H1 (cell line): ENCODE measurements around the gene SGMS2.

Source experiments
- CTCF ChIP-seq, 3 experiments: IDR thresholded peaks; 1 replicate in 2 of 3; 2 replicates in 1 of 3; pipeline versions ENCODE4 v1.5.1 to v1.6.1; 2011; ENCODE audit warnings: low read length in 3 of 3, mild to moderate bottlenecking in 3 of 3, inconsistent platforms in 2 of 3, low read depth in 1 of 3, moderate library complexity in 1 of 3; ENCODE audit not compliant: insufficient read depth in 1 of 3; ENCODE audit errors: control extremely low read depth in 1 of 3
- POLR2AphosphoS5 ChIP-seq: IDR thresholded peaks from 2 replicates; pipeline ENCODE4 v1.6.1; 2011; ENCODE audit warnings: low read depth, low read length
- SIX5 ChIP-seq: IDR thresholded peaks from 2 replicates; pipeline ENCODE4 v1.6.1; 2011; ENCODE audit warnings: mild to moderate bottlenecking, low read depth, low read length

- TF ChIP-seq POLR2AphosphoS5, result no peak
- TF ChIP-seq CTCF (IDR thresholded peaks at IDR 0.05; ENCODE audit: control extremely low read depth in 1 of 3, insufficient read depth in 1 of 3, low read depth in 1 of 3, low read length in 3 of 3), result no peak
- TF ChIP-seq SIX5, result no peak
Observed at GRCh38 chr4:107931775-107932321, 107.1 kb downstream of the SGMS2 start.
